K562 (cell line): Measurements from ENCODE around the gene RAD51D. TPM values are rescaled to one million over a fixed set of nuclear protein-coding genes. Genes with fewer than 3 reads are reported as not detected.
A peak's percentile ranks its signal among the peaks of the same experiment; 100 is the strongest.

Experiments
- CBX2 ChIP-seq: fragments of 200-600 bp; sonication (generic); IDR thresholded peaks from one replicate; pipeline ENCODE4 v1.6.1; 2012; ENCODE audit warnings: mild to moderate bottlenecking, low read length, inconsistent platforms; ENCODE audit not compliant: insufficient read depth, poor library complexity, severe bottlenecking
- DMBX1 ChIP-seq: fragments of 250-450 bp; sonication (Bioruptor Pico); IDR thresholded peaks from 2 replicates; pipeline ENCODE4 v1.8.0; 2022; ENCODE audit warnings: inconsistent platforms, mild to moderate bottlenecking, moderate library complexity, borderline replicate concordance
- FOXJ3 ChIP-seq: sonication (generic); formaldehyde crosslinking; IDR thresholded peaks from 2 replicates; pipeline ENCODE4 v1.4.0; 2020; ENCODE audit warnings: mild to moderate bottlenecking, missing genetic modification reagents
- FUS ChIP-seq: fragments of 200-400 bp; formaldehyde crosslinking; optimal IDR thresholded peaks from 2 replicates; pipeline ENCODE3; 2017; ENCODE audit warnings: low read depth, low read length
- POU5F1 ChIP-seq: fragments of 150-350 bp; IDR thresholded peaks from 2 replicates; pipeline ENCODE4 v1.6.1; 2014; ENCODE audit warnings: borderline replicate concordance, low read length, low read depth, mild to moderate bottlenecking; ENCODE audit not compliant: partially characterized antibody
- SMAD1 ChIP-seq: fragments of 150-350 bp; IDR thresholded peaks from 2 replicates; pipeline ENCODE4 v1.6.1; 2014; ENCODE audit warnings: low read length, low read depth; ENCODE audit not compliant: partially characterized antibody
- SMAD4 ChIP-seq: fragments of 250-450 bp; sonication (Bioruptor Pico); conservative IDR thresholded peaks from 2 replicates; pipeline ENCODE4 v1.8.0; 2021; ENCODE audit warnings: inconsistent platforms, mild to moderate bottlenecking, moderate library complexity
- TGIF2 ChIP-seq: sonication (generic); formaldehyde crosslinking; IDR thresholded peaks from 2 replicates; pipeline ENCODE4 v1.8.1; 2022; ENCODE audit warnings: mild to moderate bottlenecking, missing genetic modification reagents, moderate library complexity
- ZNF766 ChIP-seq: fragments of 200-800 bp; sonication (Bioruptor generic); conservative IDR thresholded peaks from 2 replicates; pipeline ENCODE4 v1.6.1; 2016; ENCODE audit warnings: missing genetic modification characterization, missing compliant biosample characterization
- polyA plus RNA-seq, 8 experiments: library from polyadenylated mRNA; depleted of rRNA in 4 of 8; stranded (reverse) in 5 of 8; unstranded in 3 of 8; fragments of >200 nt; fragmentation: Nextera tagmentation in 2 of 8; fragmentation: Illumina TruSeq in 1 of 8; extraction: Ambion mirVana in 2 of 8; extraction: Trizol in 1 of 8; gene quantifications; 2 replicates each; pipeline versions ENCODE4 v1.2.1 to v1.2.3, GENCODE V29; 2011 to 2014; ENCODE audit warnings: inconsistent platforms in 1 of 8, missing spikeins in 1 of 8
- total RNA-seq, 7 experiments: library from RNA; depleted of rRNA in 6 of 7; stranded (reverse); fragments of >200 nt in 6 of 7; fragmentation: Illumina TruSeq in 2 of 7; extraction: Trizol in 2 of 7; gene quantifications; 2 replicates each; pipeline versions ENCODE4 v1.2.1 to v1.2.3, GENCODE V29; 2011 to 2021; ENCODE audit warnings: low replicate concordance in 1 of 7
- TF ChIP-seq, protein P1 (sequence below), 2 experiments: IDR thresholded peaks; 2 replicates each; pipeline ENCODE4 v1.6.1; 2012; ENCODE audit warnings: improper control_type of control experiment in 2 of 2, low read depth in 2 of 2, low read length in 2 of 2, borderline replicate concordance in 1 of 2
- TF ChIP-seq, protein P2 (sequence below), 2 experiments: fragments of 450-650 bp; formaldehyde crosslinking in 1 of 2; IDR thresholded peaks; 2 replicates each; pipeline versions ENCODE4 v1.4.0 to v1.6.1; 2014 to 2020; ENCODE audit warnings: mild to moderate bottlenecking in 2 of 2, borderline replicate concordance in 1 of 2, low read depth in 1 of 2

The RAD51D gene
- total and polyA plus RNA-seq, 9 of the 15 experiments (the other 6 are each of a cell fraction or from before 2014, with no cell fraction given), result 2.2 to 16.9 (median 8.7) TPM

DNA sequence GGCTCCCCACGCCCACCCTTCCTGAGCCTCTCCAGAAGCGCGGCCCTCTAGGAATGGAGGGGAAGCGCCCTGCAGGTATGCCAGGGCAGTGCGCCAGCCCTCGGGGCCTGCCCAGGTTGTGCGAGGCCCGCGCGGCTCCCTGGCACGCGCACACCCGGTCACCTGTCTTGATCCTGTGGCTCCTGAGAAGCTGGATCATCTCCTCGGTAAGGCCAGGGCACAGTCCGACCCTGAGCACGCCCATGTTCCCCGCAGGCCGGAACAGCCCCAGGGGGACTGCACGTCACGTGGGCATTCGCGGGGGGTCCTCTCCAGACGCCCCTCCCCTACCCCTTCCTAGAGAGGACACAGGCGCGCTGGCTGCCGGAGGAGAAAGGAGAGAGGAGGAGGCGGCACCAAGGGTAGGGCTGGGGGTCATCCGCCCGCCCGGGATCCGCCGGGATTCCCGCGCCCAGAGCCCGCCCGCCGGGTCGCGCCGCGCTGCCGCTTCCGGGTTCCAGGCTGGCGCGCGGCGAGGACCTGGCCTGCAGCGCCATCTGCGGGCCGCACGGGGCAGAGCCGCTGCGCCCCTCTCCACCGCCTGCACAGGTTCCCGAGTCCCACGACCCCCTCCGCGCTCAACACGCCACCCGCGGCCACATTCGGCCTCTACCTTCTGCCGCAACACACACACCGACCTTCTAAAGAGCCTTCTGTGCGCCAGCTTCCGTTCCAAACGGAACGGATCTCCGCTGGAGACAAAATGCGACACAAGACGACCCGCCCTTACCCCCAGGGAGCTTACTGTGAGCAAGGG is at the start of gene RAD51D (continued):
- TF ChIP-seq, protein P1, sequence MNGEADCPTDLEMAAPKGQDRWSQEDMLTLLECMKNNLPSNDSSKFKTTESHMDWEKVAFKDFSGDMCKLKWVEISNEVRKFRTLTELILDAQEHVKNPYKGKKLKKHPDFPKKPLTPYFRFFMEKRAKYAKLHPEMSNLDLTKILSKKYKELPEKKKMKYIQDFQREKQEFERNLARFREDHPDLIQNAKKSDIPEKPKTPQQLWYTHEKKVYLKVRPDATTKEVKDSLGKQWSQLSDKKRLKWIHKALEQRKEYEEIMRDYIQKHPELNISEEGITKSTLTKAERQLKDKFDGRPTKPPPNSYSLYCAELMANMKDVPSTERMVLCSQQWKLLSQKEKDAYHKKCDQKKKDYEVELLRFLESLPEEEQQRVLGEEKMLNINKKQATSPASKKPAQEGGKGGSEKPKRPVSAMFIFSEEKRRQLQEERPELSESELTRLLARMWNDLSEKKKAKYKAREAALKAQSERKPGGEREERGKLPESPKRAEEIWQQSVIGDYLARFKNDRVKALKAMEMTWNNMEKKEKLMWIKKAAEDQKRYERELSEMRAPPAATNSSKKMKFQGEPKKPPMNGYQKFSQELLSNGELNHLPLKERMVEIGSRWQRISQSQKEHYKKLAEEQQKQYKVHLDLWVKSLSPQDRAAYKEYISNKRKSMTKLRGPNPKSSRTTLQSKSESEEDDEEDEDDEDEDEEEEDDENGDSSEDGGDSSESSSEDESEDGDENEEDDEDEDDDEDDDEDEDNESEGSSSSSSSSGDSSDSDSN (IDR thresholded peaks at IDR 0.05; ENCODE audit: borderline replicate concordance in 1 of 2, low read depth in 2 of 2, low read length in 2 of 2), result no peak
- TF ChIP-seq SMAD1 (no peak), FOXJ3 (CRISPR knock-in tag) (no peak), ZNF766 (no peak), SMAD4 (CRISPR knock-in tag) (peak; percentile 65), TGIF2 (CRISPR knock-in tag) (no peak), CBX2 (no peak), DMBX1 (CRISPR knock-in tag) (no peak), FUS (no peak), POU5F1 (no peak)
- TF ChIP-seq, protein P2, sequence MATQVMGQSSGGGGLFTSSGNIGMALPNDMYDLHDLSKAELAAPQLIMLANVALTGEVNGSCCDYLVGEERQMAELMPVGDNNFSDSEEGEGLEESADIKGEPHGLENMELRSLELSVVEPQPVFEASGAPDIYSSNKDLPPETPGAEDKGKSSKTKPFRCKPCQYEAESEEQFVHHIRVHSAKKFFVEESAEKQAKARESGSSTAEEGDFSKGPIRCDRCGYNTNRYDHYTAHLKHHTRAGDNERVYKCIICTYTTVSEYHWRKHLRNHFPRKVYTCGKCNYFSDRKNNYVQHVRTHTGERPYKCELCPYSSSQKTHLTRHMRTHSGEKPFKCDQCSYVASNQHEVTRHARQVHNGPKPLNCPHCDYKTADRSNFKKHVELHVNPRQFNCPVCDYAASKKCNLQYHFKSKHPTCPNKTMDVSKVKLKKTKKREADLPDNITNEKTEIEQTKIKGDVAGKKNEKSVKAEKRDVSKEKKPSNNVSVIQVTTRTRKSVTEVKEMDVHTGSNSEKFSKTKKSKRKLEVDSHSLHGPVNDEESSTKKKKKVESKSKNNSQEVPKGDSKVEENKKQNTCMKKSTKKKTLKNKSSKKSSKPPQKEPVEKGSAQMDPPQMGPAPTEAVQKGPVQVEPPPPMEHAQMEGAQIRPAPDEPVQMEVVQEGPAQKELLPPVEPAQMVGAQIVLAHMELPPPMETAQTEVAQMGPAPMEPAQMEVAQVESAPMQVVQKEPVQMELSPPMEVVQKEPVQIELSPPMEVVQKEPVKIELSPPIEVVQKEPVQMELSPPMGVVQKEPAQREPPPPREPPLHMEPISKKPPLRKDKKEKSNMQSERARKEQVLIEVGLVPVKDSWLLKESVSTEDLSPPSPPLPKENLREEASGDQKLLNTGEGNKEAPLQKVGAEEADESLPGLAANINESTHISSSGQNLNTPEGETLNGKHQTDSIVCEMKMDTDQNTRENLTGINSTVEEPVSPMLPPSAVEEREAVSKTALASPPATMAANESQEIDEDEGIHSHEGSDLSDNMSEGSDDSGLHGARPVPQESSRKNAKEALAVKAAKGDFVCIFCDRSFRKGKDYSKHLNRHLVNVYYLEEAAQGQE (IDR thresholded peaks at IDR 0.05; ENCODE audit: borderline replicate concordance), result peak; percentile 90
- TF ChIP-seq, protein P2 (CRISPR knock-in tag; IDR thresholded peaks at IDR 0.05; ENCODE audit: low read depth), result no peak
